HCT116 (cell line): ENCODE measurements around the gene RGS17. TPM values are rescaled to one million over a fixed set of nuclear protein-coding genes. Genes with fewer than 3 reads are reported as not detected.

Experiments
- ATAC-seq: fragments of 200-7000 bp; cut with Tn5 transposase; 2 replicates; pipeline ENCODE4 v1.9.1; 2020; ENCODE audit warnings: mild to moderate bottlenecking, moderate library complexity
- BruUV-seq: library from RNA; stranded (reverse); fragments of 400-500 nt; replicated peaks from 2 replicates; lab custom pipeline; 2021; lab: Mats Ljungman, UMichigan
- CTCF ChIA-PET: fragments of 300-600 bp; sonication (Branson Sonifier 250); formaldehyde crosslinking; loops from one replicate; lab custom pipeline; 2021; ENCODE audit warnings: antibody characterized with exemption; lab: Charles Lee
- POLR2A ChIA-PET: fragments of 300-600, 350-600 bp; sonication (Branson Sonifier 250); formaldehyde crosslinking; loops from one replicate; lab custom pipeline; 2021; ENCODE audit warnings: antibody characterized with exemption; lab: Charles Lee
- RAD21 ChIA-PET, 2 experiments: fragments of 300-600 bp; sonication (Branson Sonifier 250); formaldehyde crosslinking; loops; one replicate each; lab custom pipeline; 2023; ENCODE audit warnings: low total read pairs in 2 of 2; ENCODE audit not compliant: uncharacterized antibody in 2 of 2, unreplicated experiment in 2 of 2, low non-redundant PET in 1 of 2; lab: Charles Lee
- DNase-seq: peaks from one replicate; pipeline ENCODE4 v3.0.0-alpha.2; 2010; ENCODE audit warnings: low read depth, low spot score
- H2AFZ ChIP-seq: fragments of 200-600 bp; shearing (Covaris generic), sonication (generic); 2 replicates; pipeline ENCODE4 v1.6.1; 2017; ENCODE audit warnings: low read depth, mixed run types, mixed read lengths, antibody characterized with exemption, low read length; ENCODE audit not compliant: poor library complexity, severe bottlenecking
- H3K27ac ChIP-seq: 2 replicates; pipeline ENCODE4 v1.5.1; 2012; ENCODE audit warnings: low read depth, low read length
- H3K27me3 ChIP-seq: fragments of 200-600 bp; sonication (generic); 2 replicates; pipeline ENCODE4 v1.6.1; 2016; ENCODE audit warnings: mixed run types, low read length, mixed read lengths; ENCODE audit not compliant: insufficient read depth
- H3K36me3 ChIP-seq, 2 experiments: fragments of 200-500 bp in 1 of 2; fragments of 200-600 bp in 1 of 2; sonication (Bioruptor generic) in 1 of 2; sonication (generic) in 1 of 2; 2 replicates each; pipeline versions ENCODE4 v1.5.1 to v1.6.1; 2014 to 2016; ENCODE audit warnings: low read length in 2 of 2, inconsistent platforms in 1 of 2, mixed read lengths in 1 of 2, mixed run types in 1 of 2; ENCODE audit not compliant: insufficient read depth in 2 of 2, control insufficient read depth in 1 of 2
- H3K4me1 ChIP-seq, 2 experiments: fragments of 200-600 bp in 1 of 2; sonication (generic) in 1 of 2; 2 replicates each; pipeline versions ENCODE4 v1.5.1 to v1.6.1; 2012 to 2017; ENCODE audit warnings: low read length in 2 of 2, inconsistent platforms in 1 of 2, mild to moderate bottlenecking in 1 of 2, mixed read lengths in 1 of 2, mixed run types in 1 of 2, moderate library complexity in 1 of 2; ENCODE audit not compliant: insufficient read depth in 2 of 2, control insufficient read depth in 1 of 2
- H3K4me2 ChIP-seq: fragments of 200-600 bp; sonication (generic); 2 replicates; pipeline ENCODE4 v1.6.1; 2017; ENCODE audit warnings: mixed run types, low read length, mixed read lengths
- H3K4me3 ChIP-seq, 2 experiments: fragments of 200-600 bp in 1 of 2; sonication (generic) in 1 of 2; replicated peaks in 1 of 2; 2 replicates each; pipeline ENCODE4 v1.5.1; 2011 to 2016; ENCODE audit warnings: low read length in 2 of 2, control low read depth in 1 of 2, low read depth in 1 of 2, mild to moderate bottlenecking in 1 of 2, mixed read lengths in 1 of 2, mixed run types in 1 of 2
- H3K79me2 ChIP-seq: fragments of 200-600 bp; sonication (generic); 2 replicates; pipeline ENCODE4 v1.6.1; 2017; ENCODE audit warnings: mild to moderate bottlenecking, mixed run types, low read length, moderate library complexity, mixed read lengths; ENCODE audit not compliant: insufficient read depth
- H3K9ac ChIP-seq: fragments of 200-600 bp; sonication (generic); 2 replicates; pipeline ENCODE4 v1.6.1; 2016; ENCODE audit warnings: low read length, mixed read lengths
- H3K9me2 ChIP-seq: fragments of 200-600 bp; sonication (generic), shearing (Covaris generic); 2 replicates; pipeline ENCODE4 v1.6.1; 2017; ENCODE audit warnings: mixed run types, mild to moderate bottlenecking, moderate library complexity; ENCODE audit not compliant: insufficient read depth
- H3K9me3 ChIP-seq, 2 experiments: fragments of 200-500 bp in 1 of 2; fragments of 200-600 bp in 1 of 2; sonication (Bioruptor generic) in 1 of 2; sonication (generic) in 1 of 2; 2 replicates each; pipeline ENCODE4 v1.6.1; 2014 to 2017; ENCODE audit warnings: low read length in 2 of 2, mixed read lengths in 2 of 2, inconsistent platforms in 1 of 2, low read depth in 1 of 2, mild to moderate bottlenecking in 1 of 2, mixed run types in 1 of 2, moderate library complexity in 1 of 2; ENCODE audit not compliant: control insufficient read depth in 1 of 2, insufficient read depth in 1 of 2
- H4K20me1 ChIP-seq: fragments of 200-600 bp; sonication (generic), shearing (Covaris generic); 2 replicates; pipeline ENCODE4 v1.6.1; 2017; ENCODE audit warnings: mixed run types, mild to moderate bottlenecking, moderate library complexity; ENCODE audit not compliant: insufficient read depth
- CBX3 ChIP-seq: IDR thresholded peaks from 2 replicates; pipeline ENCODE4 v1.6.1; 2012; ENCODE audit warnings: low read depth
- EGR1 ChIP-seq: IDR thresholded peaks from 2 replicates; pipeline ENCODE4 v1.6.1; 2012; ENCODE audit warnings: low read depth
- ELF1 ChIP-seq: IDR thresholded peaks from 2 replicates; pipeline ENCODE4 v1.6.1; 2012; ENCODE audit warnings: low read depth, borderline replicate concordance
- EZH2 ChIP-seq: fragments of 200-600 bp; sonication (generic); IDR thresholded peaks from 2 replicates; pipeline ENCODE4 v1.6.1; 2017; ENCODE audit warnings: antibody characterized with exemption, mixed run types
- EZH2phosphoT487 ChIP-seq: fragments of 200-600 bp; IDR thresholded peaks from 2 replicates; pipeline ENCODE4 v1.6.1; 2018; ENCODE audit warnings: antibody characterized with exemption, borderline replicate concordance
- FOSL1 ChIP-seq: IDR thresholded peaks from 2 replicates; pipeline ENCODE4 v1.6.1; 2012; ENCODE audit warnings: low read depth
- POLR2AphosphoS5 ChIP-seq: IDR thresholded peaks from 2 replicates; pipeline ENCODE4 v1.6.1; 2011; ENCODE audit warnings: mild to moderate bottlenecking, low read depth, low read length, moderate library complexity
- RAD21 ChIP-seq: IDR thresholded peaks from 2 replicates; pipeline ENCODE4 v1.6.1; 2012; ENCODE audit warnings: low read depth, mild to moderate bottlenecking
- SP1 ChIP-seq: IDR thresholded peaks from 2 replicates; pipeline ENCODE4 v1.6.1; 2012; ENCODE audit warnings: low read depth
- SRF ChIP-seq: IDR thresholded peaks from 2 replicates; pipeline ENCODE4 v1.6.1; 2012; ENCODE audit warnings: low read depth
- TCF7L2 ChIP-seq: IDR thresholded peaks from 2 replicates; pipeline ENCODE4 v1.7.0; 2011; ENCODE audit warnings: borderline replicate concordance, inconsistent platforms; ENCODE audit not compliant: insufficient read depth, insufficient read length; ENCODE audit errors: extremely low read depth
- YY1 ChIP-seq: IDR thresholded peaks from 2 replicates; pipeline ENCODE4 v1.6.1; 2011; ENCODE audit warnings: low read length, low read depth, moderate library complexity, mild to moderate bottlenecking; ENCODE audit not compliant: insufficient replicate concordance; ENCODE audit errors: extremely low read depth
- ZNF274 ChIP-seq: fragments of 200-500 bp; sonication (Bioruptor generic); IDR thresholded peaks from 2 replicates; pipeline ENCODE4 v1.6.1; 2014; ENCODE audit warnings: mild to moderate bottlenecking, low read depth, low read length, inconsistent platforms
- intact Hi-C: fragments of 100-400 bp; cut with micrococcal nuclease; formaldehyde crosslinking; loops from 2 replicates; pipeline ENCODE4 v1.10.0; 2022
- total RNA-seq: library from RNA; stranded (reverse); gene quantifications from one replicate; pipeline ENCODE4 v1.2.1, GENCODE V29; 2021; ENCODE audit not compliant: unreplicated experiment
- TF ChIP-seq, protein P1 (sequence below), 3 experiments: fragments of 200-600 bp in 1 of 3; sonication (generic) in 1 of 3; IDR thresholded peaks in 2 of 3; conservative IDR thresholded peaks in 1 of 3; 2 replicates each; pipeline ENCODE4 v1.5.1; 2012 to 2017; ENCODE audit warnings: low read depth in 2 of 3, low read length in 2 of 3, antibody characterized with exemption in 1 of 3, borderline replicate concordance in 1 of 3, control low read depth in 1 of 3, mild to moderate bottlenecking in 1 of 3, mixed read lengths in 1 of 3, mixed run types in 1 of 3, moderate library complexity in 1 of 3; ENCODE audit not compliant: insufficient read depth in 1 of 3
- TF ChIP-seq, protein P2 (sequence below): IDR thresholded peaks from 2 replicates; pipeline ENCODE4 v1.6.1; 2012; ENCODE audit warnings: low read depth

RGS17 gene
- total RNA-seq, 1 experiment from 2014 or later, result 3.9 TPM

DNA sequence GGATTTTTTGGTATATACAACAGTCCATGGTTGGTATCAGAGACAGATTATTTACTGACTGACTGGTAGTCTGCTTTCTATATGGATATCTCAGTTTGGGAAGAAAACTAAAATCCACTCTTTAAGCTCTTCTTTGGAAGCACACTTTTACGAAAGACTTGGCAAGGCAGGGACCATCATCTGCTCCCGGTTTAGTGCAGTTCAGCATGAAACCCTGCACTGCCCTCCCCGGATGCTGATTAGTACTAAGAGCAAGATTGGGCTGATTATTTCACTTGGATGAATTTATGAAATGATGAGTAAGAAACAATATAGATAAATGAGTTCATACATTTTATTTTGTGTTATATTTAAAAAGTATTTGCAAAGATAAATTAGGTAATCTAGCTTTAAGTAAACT is 56.3 kb downstream of the RGS17 start:
- Histone ChIP-seq H3K36me3 (no peaks in the 10 kb centered on the region), H2AFZ (no peak overlapping the region), H3K27me3 (no peaks in the 10 kb centered on the region), H3K9me2 (no peaks in the 10 kb centered on the region), H3K4me2 (no peak overlapping the region), H3K9me3 (no peaks in the 10 kb centered on the region), H3K4me1 (no peaks in the 10 kb centered on the region), H4K20me1 (no peaks in the 10 kb centered on the region), H3K4me3 (no peak overlapping the region), H3K79me2 (no peaks in the 10 kb centered on the region), H3K9ac (no peak overlapping the region), H3K27ac (no peak overlapping the region)
- ChIA-PET POLR2A (no interaction called here), CTCF (no interaction called here), RAD21 (no interaction called here)
- BruUV-seq, result no TSS peak
- no peak for DNase-seq
- TF ChIP-seq RAD21 (no peak), ELF1 (no peak)
- intact Hi-C loops, result no loop called here
- no peak for ATAC-seq

DNA sequence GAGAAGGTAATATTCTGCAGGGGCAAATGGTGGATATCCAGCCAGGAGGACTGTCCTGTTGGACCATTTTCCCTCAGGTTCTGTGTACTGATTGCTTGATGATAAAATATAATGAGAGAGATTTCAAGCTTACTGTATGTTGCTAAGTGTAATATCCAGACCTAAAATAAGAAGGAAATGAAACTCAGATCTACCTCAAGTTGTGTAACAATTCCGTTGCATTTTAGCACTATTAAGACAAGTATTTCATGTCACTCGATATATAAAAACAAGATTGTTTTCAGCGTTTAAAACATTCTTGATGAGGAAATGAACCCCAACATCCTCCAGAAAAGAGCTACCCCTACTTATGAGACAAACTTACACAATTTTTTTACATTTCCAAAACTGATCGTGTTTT is 57.2 kb downstream of the RGS17 start:
- H3K79me2 ChIP-seq, result no peaks in the 10 kb centered on the region
- no peaks in the 10 kb centered on the region for H3K27me3 ChIP-seq
- no peak overlapping the region for H3K9ac ChIP-seq
- BruUV-seq, result no TSS peak
- ChIA-PET POLR2A (no interaction called here), RAD21 (no interaction called here), CTCF (no interaction called here)
- no peaks in the 10 kb centered on the region for H3K36me3 ChIP-seq
- no peak overlapping the region for H3K4me2 ChIP-seq
- no peak overlapping the region for H2AFZ ChIP-seq
- no peak overlapping the region for H3K27ac ChIP-seq
- no peak overlapping the region for H3K4me3 ChIP-seq
- ATAC-seq (no peak), DNase-seq (no peak)
- no peaks in the 10 kb centered on the region for H3K9me2 ChIP-seq
- intact Hi-C loops, result no loop called here
- no peaks in the 10 kb centered on the region for H4K20me1 ChIP-seq
- H3K9me3 ChIP-seq, result no peaks in the 10 kb centered on the region
- no peaks in the 10 kb centered on the region for H3K4me1 ChIP-seq
- no peak for TF ChIP-seq FOSL1
- TF ChIP-seq SP1, result no peak
- no peak for TF ChIP-seq EZH2
- no peak for TF ChIP-seq TCF7L2
- TF ChIP-seq ELF1, result no peak
- TF ChIP-seq, protein P1, sequence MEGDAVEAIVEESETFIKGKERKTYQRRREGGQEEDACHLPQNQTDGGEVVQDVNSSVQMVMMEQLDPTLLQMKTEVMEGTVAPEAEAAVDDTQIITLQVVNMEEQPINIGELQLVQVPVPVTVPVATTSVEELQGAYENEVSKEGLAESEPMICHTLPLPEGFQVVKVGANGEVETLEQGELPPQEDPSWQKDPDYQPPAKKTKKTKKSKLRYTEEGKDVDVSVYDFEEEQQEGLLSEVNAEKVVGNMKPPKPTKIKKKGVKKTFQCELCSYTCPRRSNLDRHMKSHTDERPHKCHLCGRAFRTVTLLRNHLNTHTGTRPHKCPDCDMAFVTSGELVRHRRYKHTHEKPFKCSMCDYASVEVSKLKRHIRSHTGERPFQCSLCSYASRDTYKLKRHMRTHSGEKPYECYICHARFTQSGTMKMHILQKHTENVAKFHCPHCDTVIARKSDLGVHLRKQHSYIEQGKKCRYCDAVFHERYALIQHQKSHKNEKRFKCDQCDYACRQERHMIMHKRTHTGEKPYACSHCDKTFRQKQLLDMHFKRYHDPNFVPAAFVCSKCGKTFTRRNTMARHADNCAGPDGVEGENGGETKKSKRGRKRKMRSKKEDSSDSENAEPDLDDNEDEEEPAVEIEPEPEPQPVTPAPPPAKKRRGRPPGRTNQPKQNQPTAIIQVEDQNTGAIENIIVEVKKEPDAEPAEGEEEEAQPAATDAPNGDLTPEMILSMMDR (IDR thresholded peaks at IDR 0.05 in 2 of 3, conservative IDR thresholded peaks at IDR 0.05 in 1 of 3; ENCODE audit: borderline replicate concordance in 1 of 3, insufficient read depth in 1 of 3, low read depth in 2 of 3, low read length in 2 of 3), result no peak
- TF ChIP-seq, protein P2, sequence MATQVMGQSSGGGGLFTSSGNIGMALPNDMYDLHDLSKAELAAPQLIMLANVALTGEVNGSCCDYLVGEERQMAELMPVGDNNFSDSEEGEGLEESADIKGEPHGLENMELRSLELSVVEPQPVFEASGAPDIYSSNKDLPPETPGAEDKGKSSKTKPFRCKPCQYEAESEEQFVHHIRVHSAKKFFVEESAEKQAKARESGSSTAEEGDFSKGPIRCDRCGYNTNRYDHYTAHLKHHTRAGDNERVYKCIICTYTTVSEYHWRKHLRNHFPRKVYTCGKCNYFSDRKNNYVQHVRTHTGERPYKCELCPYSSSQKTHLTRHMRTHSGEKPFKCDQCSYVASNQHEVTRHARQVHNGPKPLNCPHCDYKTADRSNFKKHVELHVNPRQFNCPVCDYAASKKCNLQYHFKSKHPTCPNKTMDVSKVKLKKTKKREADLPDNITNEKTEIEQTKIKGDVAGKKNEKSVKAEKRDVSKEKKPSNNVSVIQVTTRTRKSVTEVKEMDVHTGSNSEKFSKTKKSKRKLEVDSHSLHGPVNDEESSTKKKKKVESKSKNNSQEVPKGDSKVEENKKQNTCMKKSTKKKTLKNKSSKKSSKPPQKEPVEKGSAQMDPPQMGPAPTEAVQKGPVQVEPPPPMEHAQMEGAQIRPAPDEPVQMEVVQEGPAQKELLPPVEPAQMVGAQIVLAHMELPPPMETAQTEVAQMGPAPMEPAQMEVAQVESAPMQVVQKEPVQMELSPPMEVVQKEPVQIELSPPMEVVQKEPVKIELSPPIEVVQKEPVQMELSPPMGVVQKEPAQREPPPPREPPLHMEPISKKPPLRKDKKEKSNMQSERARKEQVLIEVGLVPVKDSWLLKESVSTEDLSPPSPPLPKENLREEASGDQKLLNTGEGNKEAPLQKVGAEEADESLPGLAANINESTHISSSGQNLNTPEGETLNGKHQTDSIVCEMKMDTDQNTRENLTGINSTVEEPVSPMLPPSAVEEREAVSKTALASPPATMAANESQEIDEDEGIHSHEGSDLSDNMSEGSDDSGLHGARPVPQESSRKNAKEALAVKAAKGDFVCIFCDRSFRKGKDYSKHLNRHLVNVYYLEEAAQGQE, result no peak
- TF ChIP-seq YY1, result no peak
- no peak for TF ChIP-seq EZH2phosphoT487
- TF ChIP-seq SRF, result no peak
- no peak for TF ChIP-seq EGR1
- TF ChIP-seq ZNF274, result no peak
- TF ChIP-seq RAD21, result no peak
- TF ChIP-seq POLR2AphosphoS5, result no peak
- TF ChIP-seq CBX3, result no peak
